ENCODE results near the gene ZFYVE26.

- TF ChIP-seq CTCF (IDR thresholded peaks at IDR 0.05; ENCODE audit: low read depth, low read length) (no peak), EZH2phosphoT487 (IDR thresholded peaks at IDR 0.05; ENCODE audit: low read depth) (no peak)
These were observed 37.3 kb upstream of the ZFYVE26 start for GRCh38 chr14:67853715-67854114.
